Adrenal gland (tissue), 5 donors: Measurements from ENCODE around the gene ADAMTS13.
"Not testable (repeated sequence)": the region's sequence is repeated elsewhere in the genome, so short reads cannot be mapped to it uniquely, and the experiment has no call there.

Source experiments
- POLR2A ChIP-seq, 2 donors: fragments of 450-650 bp; IDR thresholded peaks; one replicate each; pipeline ENCODE4 v1.6.1; 2017; ENCODE audit warnings: antibody characterized with exemption in 2 of 2, mild to moderate bottlenecking in 2 of 2, moderate library complexity in 1 of 2
- TF ChIP-seq, protein P1 (sequence below), 6 experiments: fragments of 450-650 bp in 4 of 6; fragments of 200-600 bp in 2 of 6; sonication (generic) in 1 of 6; IDR thresholded peaks; 1 replicate in 5 of 6; 2 replicates in 1 of 6; pipeline versions ENCODE4 v1.5.1 to v1.8.0; 2016 to 2021; ENCODE audit warnings: antibody characterized with exemption in 6 of 6, mild to moderate bottlenecking in 2 of 6, moderate library complexity in 1 of 6
- donor health status: DM: no; HTN: no; CAD: no.

DNA sequence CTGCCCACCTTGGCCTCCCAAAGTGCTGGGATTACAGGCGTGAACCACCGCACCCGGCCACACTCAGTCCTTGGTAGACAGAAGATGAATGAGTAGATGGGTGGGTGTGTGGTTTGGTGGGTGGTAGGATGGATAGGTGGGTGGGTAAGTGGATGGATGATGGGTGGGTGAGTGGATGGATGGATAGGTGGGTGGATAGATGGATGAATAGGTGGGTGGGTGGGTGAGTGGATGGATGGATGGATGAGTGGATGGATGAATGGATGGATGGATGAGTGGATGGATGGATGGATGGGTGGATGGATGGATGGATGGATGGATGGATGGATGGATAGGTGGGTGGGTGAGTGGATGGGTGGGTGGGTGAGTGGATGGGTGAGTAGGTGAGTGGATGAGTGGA is 29.9 kb upstream of the ADAMTS13 start:
- TF ChIP-seq, protein P1, sequence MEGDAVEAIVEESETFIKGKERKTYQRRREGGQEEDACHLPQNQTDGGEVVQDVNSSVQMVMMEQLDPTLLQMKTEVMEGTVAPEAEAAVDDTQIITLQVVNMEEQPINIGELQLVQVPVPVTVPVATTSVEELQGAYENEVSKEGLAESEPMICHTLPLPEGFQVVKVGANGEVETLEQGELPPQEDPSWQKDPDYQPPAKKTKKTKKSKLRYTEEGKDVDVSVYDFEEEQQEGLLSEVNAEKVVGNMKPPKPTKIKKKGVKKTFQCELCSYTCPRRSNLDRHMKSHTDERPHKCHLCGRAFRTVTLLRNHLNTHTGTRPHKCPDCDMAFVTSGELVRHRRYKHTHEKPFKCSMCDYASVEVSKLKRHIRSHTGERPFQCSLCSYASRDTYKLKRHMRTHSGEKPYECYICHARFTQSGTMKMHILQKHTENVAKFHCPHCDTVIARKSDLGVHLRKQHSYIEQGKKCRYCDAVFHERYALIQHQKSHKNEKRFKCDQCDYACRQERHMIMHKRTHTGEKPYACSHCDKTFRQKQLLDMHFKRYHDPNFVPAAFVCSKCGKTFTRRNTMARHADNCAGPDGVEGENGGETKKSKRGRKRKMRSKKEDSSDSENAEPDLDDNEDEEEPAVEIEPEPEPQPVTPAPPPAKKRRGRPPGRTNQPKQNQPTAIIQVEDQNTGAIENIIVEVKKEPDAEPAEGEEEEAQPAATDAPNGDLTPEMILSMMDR (IDR thresholded peaks at IDR 0.05): not testable (repeated sequence)
- TF ChIP-seq POLR2A (IDR thresholded peaks at IDR 0.05): not testable (repeated sequence)
